ENCODE data around the gene INPP5A. TPM values are rescaled to one million over a fixed set of nuclear protein-coding genes. Genes with fewer than 3 reads are reported as not detected.

Gene INPP5A
- total RNA-seq, 2 donors from 2014 or later, result 74.4 to 95.3 TPM

DNA sequence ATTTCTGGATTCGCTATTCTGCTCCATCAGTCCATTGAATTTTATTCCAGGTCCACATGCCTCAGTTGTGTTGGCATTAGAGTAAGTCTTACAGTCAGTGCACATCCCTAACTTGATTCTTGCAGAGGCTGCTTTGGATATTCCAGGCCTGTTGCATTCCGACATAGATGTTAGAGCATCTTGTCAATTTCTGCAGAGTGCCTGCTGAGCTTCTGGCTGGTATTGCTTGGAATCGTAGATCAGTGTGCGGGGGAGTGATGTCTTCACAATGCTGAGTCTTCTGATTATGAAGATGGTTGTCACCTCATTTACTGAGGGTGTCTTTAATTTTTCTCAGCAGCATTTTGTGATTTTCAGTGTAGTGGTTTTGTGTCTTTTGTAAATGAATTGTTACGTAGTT, 45.2 kb downstream of the INPP5A start:
- intact Hi-C loops (cut with DNase I), result no loop called here
- DNase-seq, result no peak
- ATAC-seq, result no peak

DNA sequence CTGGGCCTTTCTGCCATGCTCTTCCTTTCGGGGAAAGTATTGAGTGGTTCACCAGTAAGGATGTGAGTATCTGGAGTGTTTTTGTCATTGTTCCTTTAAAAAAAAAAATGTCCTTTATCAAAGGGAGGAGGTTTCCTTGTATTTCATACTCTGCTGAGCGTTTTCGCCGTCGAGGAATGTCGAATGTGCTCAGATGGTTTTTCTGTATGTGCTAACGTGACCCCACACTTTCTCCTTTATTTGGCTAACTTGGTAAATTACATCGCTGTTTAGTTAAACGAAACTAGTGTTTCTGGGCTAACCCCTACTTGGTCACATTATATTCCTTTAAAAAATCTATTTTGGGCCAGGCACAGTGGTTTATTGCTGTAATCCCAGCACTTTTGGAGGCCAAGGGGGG, 45.9 kb downstream of the INPP5A start:
- no peak for ATAC-seq
- DNase-seq, result no peak
- intact Hi-C loops (cut with DNase I), result no loop called here

DNA sequence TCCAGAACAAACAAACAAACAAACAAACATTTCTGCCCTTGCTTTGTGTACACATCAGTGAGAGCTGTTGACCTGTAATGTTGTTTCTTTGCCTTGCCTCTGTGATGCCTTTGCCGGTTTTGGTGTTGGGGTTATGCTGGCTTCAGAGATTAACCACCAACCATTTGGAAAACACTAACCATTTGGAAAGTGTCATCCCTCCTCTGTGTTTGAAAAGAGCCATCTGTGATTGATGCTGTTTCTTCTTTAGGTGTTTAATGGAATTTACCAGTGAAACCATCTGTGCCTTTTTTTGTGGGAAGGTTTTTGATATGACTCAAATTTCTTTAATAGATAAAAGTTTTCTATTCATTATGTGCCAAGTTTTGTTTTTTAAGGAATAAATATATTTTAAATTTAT, 46.5 kb downstream of the INPP5A start:
- intact Hi-C loops (cut with DNase I), result no loop called here
- ATAC-seq (no peak), DNase-seq (no peak)

DNA sequence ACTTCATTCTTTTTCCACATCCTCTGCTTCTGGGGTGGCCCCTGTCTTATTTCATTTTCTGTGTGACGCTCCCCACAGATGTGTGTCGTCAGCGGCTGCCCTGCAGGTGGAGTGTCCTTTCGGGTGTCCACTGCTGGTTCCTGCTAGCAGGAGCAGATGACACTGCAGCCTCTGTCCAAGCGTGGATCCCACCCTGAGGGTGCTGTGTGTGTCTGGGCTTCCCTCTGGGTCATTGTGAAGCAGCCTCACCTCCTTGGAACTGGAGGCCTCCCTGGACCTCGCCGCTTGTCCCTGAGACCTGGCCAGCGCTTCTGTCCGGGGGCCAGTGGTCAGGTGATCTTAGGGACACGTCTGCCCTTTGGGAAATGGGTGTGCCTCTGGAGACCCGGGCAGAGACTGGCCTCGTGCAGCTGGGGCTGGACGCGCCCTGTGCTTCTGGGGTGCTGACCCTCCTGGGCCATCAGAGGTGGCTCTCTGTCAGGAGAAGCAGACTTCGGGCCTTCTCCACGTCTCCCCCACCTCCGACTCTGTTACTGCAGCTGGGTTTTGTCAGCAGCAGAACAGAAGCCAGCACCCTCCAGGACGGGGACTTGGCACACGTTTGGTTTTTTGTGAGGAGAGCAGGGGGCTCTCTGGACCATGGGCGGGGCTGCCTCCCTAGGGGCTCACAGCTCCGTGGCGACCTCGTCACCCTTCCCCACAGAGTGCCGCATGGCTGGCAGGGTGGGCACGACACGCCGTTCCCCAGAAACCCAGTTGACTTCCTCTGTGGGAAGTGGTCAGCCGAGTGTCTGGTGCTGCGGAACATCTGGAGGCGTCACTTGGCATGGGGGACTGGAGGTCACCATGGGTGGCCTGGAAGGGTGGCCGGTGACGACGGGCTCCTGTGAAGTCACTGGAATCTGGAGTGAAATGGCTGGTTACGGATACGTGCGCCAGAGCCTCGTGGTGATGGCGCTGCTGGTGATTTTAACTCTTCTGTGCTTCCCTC, 48.4 kb downstream of the INPP5A start:
- peak; percentile 42 to 45 for ATAC-seq
- intact Hi-C loops (cut with DNase I), result loop anchor here in 1 of 2 donors (5.0 kb wide), 1 partner anchor 49 kb away; the partner anchor contains the start of gene INPP5A
- peak; percentile 56 for DNase-seq

DNA sequence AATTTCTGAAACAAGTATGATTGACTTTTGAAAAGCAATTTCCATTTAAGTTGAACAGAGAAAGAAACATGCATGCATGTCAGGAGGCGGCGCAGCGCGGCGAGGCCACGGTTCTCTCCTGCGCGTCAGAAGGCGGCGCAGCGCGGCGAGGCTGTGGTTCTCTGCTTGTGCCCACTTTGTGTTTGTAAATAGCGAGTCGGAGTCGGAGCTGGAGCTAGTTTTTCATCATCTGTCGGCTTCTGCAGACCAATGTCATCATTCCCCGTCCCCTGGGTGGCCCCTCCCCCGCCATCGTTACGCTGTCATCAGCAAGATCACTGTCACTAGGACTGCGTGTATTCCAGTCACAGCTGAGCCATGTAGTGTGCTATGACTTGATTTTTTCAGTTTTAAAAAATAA, 49.2 kb downstream of the INPP5A start:
- DNase-seq (no peak), ATAC-seq (no peak)
- intact Hi-C loops (cut with DNase I), result loop anchor here in 1 of 2 donors (5.0 kb wide), 1 partner anchor 49 kb away; the partner anchor contains the start of gene INPP5A

DNA sequence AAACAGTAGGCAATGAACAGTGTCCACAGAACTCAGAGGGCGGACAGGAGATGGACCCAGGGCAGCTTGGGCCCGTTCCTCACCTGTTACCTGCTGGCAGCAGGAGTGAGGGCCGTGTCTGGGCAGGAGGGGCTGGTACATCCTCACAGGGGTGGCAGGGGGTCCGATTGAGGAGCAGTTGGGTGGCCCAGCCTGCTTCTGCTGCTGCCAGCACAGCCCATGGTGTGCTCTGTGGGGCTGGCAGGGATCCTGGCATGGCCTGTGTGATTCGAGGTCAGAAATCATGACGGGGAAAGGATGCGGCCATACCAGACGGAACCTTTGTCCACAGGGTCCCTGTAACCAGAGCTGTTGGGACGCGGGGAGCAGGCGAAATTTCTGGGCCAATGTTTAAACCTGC, 49.6 kb downstream of the INPP5A start:
- intact Hi-C loops (cut with DNase I), result loop anchor here in 1 of 2 donors (5.0 kb wide), 1 partner anchor 50 kb away; the partner anchor contains the start of gene INPP5A
- no peak for ATAC-seq
- no peak for DNase-seq

DNA sequence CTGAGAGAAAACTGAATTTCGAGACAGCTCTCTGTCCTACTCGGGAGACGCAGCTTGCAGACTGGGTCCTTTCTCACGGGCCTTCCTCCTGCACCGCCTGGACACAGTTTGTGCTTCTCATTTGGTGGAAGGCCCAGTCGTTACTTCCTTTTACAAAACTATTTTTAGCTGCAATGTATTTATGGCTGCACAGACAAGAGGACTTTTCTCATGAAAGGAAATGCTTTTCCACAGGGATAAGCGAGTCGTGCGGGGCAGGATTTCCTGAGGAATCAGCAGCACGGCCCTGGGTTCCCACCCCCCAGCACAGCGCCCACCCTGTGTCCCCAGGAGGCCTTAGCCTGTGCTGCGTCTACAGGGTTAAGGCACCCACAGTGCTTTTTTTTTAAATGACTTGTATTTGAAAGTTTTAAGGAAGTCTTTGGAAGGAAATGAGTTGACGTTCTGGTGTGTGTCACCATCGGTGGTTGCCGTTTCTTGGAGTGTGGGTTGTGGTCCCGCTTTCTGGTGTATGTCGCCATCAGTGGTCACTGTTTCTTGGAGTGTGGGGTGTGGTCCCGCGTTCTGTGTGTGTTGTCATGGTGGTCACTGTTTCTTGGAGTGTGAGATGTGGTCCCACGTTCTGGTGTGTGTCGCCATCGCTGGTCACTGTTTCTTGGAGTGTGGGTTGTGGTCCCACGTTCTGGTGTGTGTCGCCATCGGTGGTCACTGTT, 50.9 kb downstream of the INPP5A start:
- ATAC-seq (peak; percentile 36 to 45), DNase-seq (peak; percentile 59)
- intact Hi-C loops (cut with DNase I), result loop anchor here in 1 of 2 donors (5.0 kb wide), 1 partner anchor 51 kb away; the partner anchor contains the start of gene INPP5A

DNA sequence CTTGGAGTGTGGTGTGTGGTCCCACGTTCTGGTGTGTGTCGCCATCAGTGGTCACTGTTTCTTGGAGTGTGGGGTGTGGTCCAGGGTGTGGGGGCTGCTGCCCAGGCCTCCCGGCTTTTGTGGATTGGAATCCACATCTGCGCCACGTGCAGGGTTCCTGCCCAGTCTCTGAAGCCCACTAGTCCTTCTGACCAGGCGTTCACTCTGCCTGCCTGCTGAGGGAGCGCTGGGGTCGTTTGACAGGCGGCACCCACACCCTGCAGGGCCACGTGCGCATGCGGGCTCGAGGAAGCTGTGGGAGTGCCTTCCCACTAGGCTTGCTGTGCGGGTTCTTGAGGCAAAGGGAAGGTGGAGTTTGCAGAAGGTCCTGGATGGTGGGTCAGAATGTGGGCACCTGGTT, 51.4 kb downstream of the INPP5A start:
- no peak for ATAC-seq
- DNase-seq, result no peak
- intact Hi-C loops (cut with DNase I), result loop anchor here in 1 of 2 donors (5.0 kb wide), 1 partner anchor 52 kb away; the partner anchor contains the start of gene INPP5A

DNA sequence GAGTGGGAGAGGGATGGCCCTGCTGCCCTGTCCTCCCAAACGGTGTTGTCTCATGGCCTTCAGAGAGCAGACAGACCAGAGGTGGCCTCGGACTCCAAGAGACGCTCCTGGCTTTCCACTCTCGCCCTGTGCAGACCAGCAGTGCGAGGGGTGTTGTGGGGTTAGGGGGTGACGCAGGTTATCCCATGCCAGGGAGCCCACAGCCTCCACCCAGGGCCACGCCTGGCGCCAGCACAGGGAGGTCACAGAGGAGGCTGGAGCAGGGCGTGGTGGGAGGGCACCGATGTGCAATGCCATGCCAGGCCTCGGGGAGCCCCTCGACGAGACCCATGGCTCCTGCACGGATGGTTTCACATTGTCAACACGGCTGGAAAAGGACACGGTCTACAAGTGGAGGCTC, 52.1 kb downstream of the INPP5A start:
- ATAC-seq, result no peak
- DNase-seq, result no peak
- intact Hi-C loops (cut with DNase I), result loop anchor here (5.0 kb wide), 2 partner anchors 43 to 52 kb away; partner anchors contain the start of gene INPP5A (in 1 of the 2)

DNA sequence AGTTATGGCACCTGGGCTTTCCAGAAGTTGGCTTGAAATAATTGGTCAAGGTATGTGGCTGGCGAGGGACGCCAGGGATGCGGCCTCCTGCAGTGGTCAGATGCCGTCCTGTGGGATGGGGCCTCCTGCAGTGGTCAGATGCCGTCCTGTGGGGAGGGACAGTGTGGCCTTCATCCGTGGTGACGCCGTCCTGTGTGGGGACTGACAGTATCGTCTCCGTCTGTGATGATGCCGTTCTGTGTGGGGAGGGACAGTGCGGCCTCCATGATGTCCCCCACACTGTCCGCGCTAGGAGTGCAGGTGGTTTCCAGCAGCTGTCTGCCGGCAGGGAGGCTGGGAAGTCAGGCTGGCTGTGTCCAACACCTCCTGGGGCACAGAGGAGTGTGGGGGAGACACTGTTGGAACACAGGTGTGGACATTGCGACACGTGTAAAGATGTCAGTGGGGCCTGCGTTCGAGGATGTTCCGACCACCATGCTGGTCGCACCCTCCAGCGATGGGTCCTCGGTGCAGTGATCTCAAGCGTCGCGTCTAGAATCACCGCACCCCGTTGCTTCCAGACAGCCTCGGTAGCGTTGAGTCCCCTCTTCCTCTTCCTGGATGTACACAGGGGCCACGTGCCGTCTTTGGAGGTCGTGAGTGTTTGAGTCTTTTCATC, 52.6 kb downstream of the INPP5A start:
- DNase-seq (no peak), ATAC-seq (no peak)
- intact Hi-C loops (cut with DNase I), result loop anchor here in 1 of 2 donors (5.0 kb wide), 1 partner anchor 42 kb away; no protein-coding TSS in a partner anchor

DNA sequence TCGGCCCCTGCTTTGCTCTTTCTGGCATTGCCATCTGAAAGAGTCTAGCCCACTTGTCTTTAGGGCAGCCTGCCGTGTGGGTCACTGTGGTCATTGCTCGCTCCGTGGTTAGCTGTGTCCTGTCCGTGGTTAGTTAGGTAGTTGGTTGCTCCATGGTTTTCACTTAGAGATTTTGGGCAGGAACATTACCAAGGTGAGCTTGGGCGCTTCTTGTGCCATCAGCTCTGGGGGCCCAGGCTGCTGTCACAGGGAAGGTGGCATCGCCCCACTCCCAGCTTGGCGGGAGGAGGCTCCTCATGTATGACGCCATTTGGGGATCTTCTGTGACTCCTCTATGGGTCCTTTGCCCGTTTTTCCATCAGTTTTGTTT, 53.1 kb downstream of the INPP5A start:
- no peak for ATAC-seq
- intact Hi-C loops (cut with DNase I), result loop anchor here in 1 of 2 donors (5.0 kb wide), 1 partner anchor 42 kb away; no protein-coding TSS in a partner anchor
- DNase-seq, result no peak

DNA sequence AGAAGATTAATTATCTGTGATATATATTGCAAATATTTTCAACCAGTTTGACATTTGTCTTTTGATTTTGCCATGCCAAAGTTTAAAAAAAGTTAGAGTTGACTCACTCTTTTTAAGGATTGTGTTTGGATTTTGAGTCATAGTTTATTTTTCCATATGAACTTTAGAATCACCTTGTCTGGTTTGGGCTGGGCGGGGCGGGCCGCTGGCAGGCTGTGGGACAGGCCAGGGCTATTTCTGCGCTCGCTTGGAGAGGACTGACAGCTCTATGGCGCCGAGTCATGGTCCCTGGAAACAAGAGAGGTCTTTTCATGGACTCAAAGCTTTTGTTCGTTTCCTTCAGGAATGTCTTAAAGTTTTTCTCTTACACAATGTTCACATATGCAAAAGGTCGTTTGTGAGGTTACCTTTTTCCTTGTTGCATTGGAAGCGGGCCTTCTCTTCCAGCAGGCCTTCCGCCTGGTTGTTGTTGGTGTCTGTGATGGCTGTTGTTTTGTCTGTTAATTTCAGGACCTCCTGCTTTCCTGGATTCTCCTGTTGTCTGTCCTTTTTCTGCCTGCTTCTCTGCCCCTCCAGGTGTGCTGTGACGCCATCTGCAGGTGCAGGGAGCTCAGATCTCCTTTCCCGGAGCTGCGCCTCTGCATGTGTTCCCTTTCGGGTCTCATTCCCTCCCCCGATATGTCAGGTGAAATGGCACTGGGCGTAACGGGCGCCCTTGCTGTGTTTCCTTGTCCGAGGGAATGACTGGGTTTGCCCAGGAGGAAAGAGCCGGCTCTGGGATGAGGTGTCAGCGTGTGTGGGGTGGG, 53.8 kb downstream of the INPP5A start:
- peak; percentile 65 to 67 for ATAC-seq
- intact Hi-C loops (cut with DNase I), result loop anchor here in 1 of 2 donors (5.0 kb wide), 1 partner anchor 41 kb away; no protein-coding TSS in a partner anchor
- DNase-seq, result peak; percentile 64

DNA sequence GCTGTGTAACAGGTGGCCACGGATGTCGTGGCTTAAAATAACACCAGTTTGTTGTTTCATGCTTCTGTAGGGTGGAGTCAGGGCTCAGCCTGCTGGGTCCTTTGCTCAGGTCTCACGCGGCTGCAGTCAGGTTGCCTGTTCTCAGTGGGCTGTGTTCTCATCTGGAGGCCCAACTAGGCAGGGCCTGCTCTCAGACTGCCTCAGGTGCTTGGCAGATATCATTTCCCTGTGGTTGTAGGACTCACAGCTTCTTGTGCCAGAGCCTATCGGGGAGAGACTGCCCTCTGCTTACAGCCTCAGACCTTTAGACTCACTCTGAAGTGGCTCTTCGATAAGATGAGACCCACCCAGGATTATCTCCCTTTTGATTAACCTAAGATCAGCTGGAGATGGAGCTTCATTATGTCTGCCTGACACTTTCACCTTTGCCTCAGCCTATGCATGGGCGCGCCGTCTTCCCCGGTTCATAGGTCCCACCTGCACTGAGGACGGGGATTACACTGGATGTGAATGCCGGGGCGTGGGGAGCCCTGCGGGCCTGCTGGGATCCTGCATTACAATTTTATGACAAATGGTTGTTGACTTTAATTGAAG, 55.3 kb downstream of the INPP5A start:
- no peak for ATAC-seq
- intact Hi-C loops (cut with DNase I), result loop anchor here in 1 of 2 donors (5.0 kb wide), 1 partner anchor 39 kb away; no protein-coding TSS in a partner anchor

DNA sequence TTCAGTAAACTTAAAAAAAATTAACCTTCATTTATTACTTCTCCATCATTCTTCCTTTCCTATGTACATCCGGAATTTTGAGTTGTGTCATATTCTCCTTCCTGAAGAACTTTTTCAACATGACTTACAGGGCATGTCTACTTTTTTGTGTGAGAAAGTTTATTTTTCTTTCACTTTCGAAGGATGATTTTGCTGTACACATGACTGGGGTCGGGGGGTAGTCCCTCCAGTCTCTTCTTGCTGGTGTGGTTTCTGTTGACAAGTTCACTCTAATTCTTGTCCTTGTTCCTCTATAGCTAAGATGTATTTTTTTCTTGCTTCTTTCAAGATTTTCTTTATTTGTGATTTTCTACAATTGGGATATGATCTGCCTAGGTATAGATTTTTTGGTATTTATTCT, 55.8 kb downstream of the INPP5A start:
- ATAC-seq (no peak), DNase-seq (no peak)
- intact Hi-C loops (cut with DNase I), result loop anchor here in 1 of 2 donors (5.0 kb wide), 1 partner anchor 39 kb away; no protein-coding TSS in a partner anchor

More for the DNA sequence above, 55.3 kb downstream of the INPP5A start:
- no peak for DNase-seq

DNA sequence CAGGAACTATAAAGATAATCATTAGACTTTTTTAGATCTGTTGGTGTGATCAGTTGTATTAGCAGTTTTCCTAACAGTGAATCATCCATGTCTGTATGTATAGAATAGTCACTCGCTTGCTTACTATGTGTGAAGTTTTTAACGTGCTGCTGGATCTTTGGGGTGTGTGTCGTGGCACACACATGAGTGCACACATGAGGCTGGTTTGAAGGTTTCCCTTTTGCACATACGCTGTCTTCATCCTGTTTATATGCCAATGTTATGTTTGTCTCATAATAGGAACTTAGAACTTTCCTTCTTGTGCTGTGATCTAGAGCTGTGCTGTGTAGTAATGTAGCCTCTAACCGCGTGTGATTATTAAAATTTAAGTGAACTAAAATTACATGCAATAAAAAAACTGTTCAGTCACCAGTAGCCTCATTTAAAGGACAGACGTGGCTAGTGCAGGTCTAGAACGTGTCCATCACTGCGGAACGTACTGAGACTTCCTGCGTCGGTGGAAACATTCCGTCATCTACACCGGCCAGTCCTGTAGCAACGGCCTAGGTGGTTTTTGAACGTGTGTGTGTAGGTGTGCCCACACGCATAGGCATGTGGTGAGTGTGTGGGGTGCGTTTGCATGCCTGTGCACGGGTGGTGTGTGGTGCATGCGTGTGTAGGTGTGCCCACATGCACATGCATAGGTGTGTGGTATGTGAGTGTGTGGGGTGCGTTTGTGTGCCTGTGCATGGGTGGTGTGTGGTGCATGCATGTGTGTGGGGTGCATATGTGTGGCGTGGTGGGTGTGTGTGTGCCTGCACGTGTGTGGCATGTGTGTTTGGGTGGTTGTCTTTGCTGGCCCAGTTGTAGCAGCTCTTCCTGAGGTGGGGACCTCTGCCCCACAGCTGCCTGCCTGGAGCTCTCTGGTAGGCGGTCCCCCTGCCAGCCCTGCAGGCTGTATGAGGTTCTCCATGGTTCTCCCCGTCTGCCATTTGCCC, 56.6 kb downstream of the INPP5A start:
- intact Hi-C loops (cut with DNase I), result loop anchor here in 1 of 2 donors (5.0 kb wide), 1 partner anchor 38 kb away; no protein-coding TSS in a partner anchor
- ATAC-seq (no peak), DNase-seq (no peak)

DNA sequence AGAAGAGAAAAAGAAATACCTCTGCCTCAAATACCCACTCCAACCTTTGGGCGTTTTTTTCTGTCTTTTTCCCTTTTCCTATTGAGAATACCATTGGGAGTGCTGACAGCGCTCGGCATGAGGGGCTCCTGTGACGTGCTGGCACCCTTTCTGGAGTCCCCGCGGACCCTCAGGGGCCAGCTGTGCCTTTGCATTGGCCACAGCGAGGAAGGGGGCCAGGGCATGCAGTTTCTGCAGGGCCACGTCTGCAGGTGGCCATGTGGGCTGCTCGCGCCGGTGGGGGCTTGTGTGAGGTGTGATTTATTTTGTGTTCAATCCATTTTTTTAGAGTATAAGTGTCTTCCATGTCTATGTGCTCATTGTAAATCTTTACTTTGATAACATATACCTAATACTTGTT, 57.4 kb downstream of the INPP5A start:
- ATAC-seq, result no peak

More for the DNA sequence above, 57.4 kb downstream of the INPP5A start:
- no peak for DNase-seq
- intact Hi-C loops (cut with DNase I), result no loop called here

Data from left cardiac atrium (tissue), 4 donors.